MM.1S (cell line): ENCODE measurements around the gene MYO1B.
A peak's percentile ranks its signal among the peaks of the same experiment; 100 is the strongest.

Source experiments
- DNase-seq: peaks from one replicate; pipeline ENCODE4 v3.0.0-alpha.2; 2015
- H2AFZ ChIP-seq: fragments of 300-600 bp; sonication (generic); 2 replicates; pipeline ENCODE4 v1.6.0; 2016; ENCODE audit warnings: antibody characterized with exemption, low read length
- H3F3A ChIP-seq: fragments of 300-600 bp; sonication (generic); 2 replicates; pipeline ENCODE4 v1.6.1; 2016; ENCODE audit warnings: mild to moderate bottlenecking, antibody characterized with exemption, low read length, moderate library complexity, mixed read lengths; ENCODE audit not compliant: insufficient read depth
- H3K27ac ChIP-seq: fragments of 300-600 bp; sonication (generic); 2 replicates; pipeline ENCODE4 v1.5.1; 2016; ENCODE audit warnings: mild to moderate bottlenecking, low read length
- H3K27me3 ChIP-seq: fragments of 300-600 bp; sonication (generic); replicated peaks from 2 replicates; pipeline ENCODE4 v1.6.0; 2016; ENCODE audit warnings: low read length; ENCODE audit not compliant: insufficient read depth
- H3K36me3 ChIP-seq: fragments of 300-600 bp; sonication (generic); replicated peaks from 2 replicates; pipeline ENCODE4 v1.6.1; 2016; ENCODE audit warnings: mild to moderate bottlenecking, low read length, mixed read lengths; ENCODE audit not compliant: insufficient read depth
- H3K4me1 ChIP-seq: fragments of 300-600 bp; sonication (generic); 2 replicates; pipeline ENCODE4 v1.6.1; 2016; ENCODE audit warnings: low read length, mixed read lengths
- H3K4me2 ChIP-seq: fragments of 300-600 bp; sonication (generic); 2 replicates; pipeline ENCODE4 v1.6.0; 2016; ENCODE audit warnings: low read depth, low read length
- H3K4me3 ChIP-seq: fragments of 300-600 bp; sonication (generic); 2 replicates; pipeline ENCODE4 v1.5.1; 2016; ENCODE audit warnings: low read length, mixed read lengths
- H3K79me2 ChIP-seq: fragments of 300-600 bp; sonication (generic); 2 replicates; pipeline ENCODE4 v1.6.1; 2016; ENCODE audit warnings: mixed run types, low read length, mixed read lengths
- H3K9ac ChIP-seq: fragments of 300-600 bp; sonication (generic); 2 replicates; pipeline ENCODE4 v1.6.1; 2016; ENCODE audit warnings: low read length, mixed read lengths
- H3K9me2 ChIP-seq: fragments of 300-600 bp; sonication (generic); replicated peaks from 2 replicates; pipeline ENCODE4 v1.6.1; 2016; ENCODE audit warnings: mild to moderate bottlenecking, low read length, mixed read lengths; ENCODE audit not compliant: insufficient read depth
- H3K9me3 ChIP-seq: fragments of 300-600 bp; sonication (generic); replicated peaks from 2 replicates; pipeline ENCODE4 v1.6.1; 2016; ENCODE audit warnings: mild to moderate bottlenecking, low read length, mixed read lengths; ENCODE audit not compliant: insufficient read depth
- H4K20me1 ChIP-seq: fragments of 300-600 bp; sonication (generic); 2 replicates; pipeline ENCODE4 v1.6.1; 2016; ENCODE audit warnings: mild to moderate bottlenecking, low read length, moderate library complexity, mixed read lengths; ENCODE audit not compliant: insufficient read depth
- EZH2 ChIP-seq: fragments of 300-600 bp; sonication (generic); optimal IDR thresholded peaks from 2 replicates; pipeline ENCODE3; 2017; ENCODE audit warnings: low read depth, mild to moderate bottlenecking, antibody characterized with exemption, low read length, mixed read lengths
- EZH2phosphoT487 ChIP-seq: fragments of 300-600 bp; sonication (generic); IDR thresholded peaks from 2 replicates; pipeline ENCODE4 v1.6.1; 2018; ENCODE audit warnings: antibody characterized with exemption, low read length
- TF ChIP-seq, protein P1 (sequence below): fragments of 300-600 bp; sonication (generic); IDR thresholded peaks from 2 replicates; pipeline ENCODE4 v1.5.1; 2016; ENCODE audit warnings: antibody characterized with exemption, low read length, mixed read lengths

The MYO1B gene

DNA sequence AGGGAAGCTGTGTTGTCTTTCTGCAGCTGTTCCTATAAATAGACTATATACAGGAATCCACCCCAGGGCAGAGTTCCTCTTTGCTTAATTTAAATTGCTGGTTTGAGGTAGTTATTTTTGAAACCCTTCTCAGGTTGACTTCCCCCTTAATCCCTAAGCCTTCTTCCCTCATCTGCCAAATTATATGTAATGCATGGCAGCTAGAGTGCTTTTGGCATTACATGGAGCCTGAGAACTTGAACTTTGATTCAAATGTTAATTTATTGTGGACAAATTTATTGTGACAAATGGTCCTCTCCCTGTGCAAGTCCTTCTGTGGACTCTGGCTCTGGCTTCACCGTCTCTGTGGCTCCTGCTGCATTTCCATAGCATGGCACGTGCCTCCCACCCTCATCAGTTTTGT, 29.2 kb downstream of the MYO1B start:
- no peaks in the 10 kb centered on the region for H3K36me3 ChIP-seq
- peak; percentile 24 for DNase-seq
- H3K27me3 ChIP-seq, result no peaks in the 10 kb centered on the region
- H2AFZ ChIP-seq, result peak overlapping the region; percentile 10; the same call in 1 of the 2 replicates
- no peaks in the 10 kb centered on the region for H3F3A ChIP-seq
- H3K4me3 ChIP-seq, result no peak overlapping the region
- peaks cover 13% of the 10 kb centered on the region for H3K4me1 ChIP-seq
- no peaks in the 10 kb centered on the region for H3K79me2 ChIP-seq
- H3K9me3 ChIP-seq, result no peaks in the 10 kb centered on the region
- no peak overlapping the region; the same call in 1 of the 2 replicates for H3K27ac ChIP-seq
- no peaks in the 10 kb centered on the region for H4K20me1 ChIP-seq
- no peak overlapping the region for H3K9ac ChIP-seq
- TF ChIP-seq EZH2phosphoT487 (no peak), EZH2 (no peak)
- TF ChIP-seq, protein P1, sequence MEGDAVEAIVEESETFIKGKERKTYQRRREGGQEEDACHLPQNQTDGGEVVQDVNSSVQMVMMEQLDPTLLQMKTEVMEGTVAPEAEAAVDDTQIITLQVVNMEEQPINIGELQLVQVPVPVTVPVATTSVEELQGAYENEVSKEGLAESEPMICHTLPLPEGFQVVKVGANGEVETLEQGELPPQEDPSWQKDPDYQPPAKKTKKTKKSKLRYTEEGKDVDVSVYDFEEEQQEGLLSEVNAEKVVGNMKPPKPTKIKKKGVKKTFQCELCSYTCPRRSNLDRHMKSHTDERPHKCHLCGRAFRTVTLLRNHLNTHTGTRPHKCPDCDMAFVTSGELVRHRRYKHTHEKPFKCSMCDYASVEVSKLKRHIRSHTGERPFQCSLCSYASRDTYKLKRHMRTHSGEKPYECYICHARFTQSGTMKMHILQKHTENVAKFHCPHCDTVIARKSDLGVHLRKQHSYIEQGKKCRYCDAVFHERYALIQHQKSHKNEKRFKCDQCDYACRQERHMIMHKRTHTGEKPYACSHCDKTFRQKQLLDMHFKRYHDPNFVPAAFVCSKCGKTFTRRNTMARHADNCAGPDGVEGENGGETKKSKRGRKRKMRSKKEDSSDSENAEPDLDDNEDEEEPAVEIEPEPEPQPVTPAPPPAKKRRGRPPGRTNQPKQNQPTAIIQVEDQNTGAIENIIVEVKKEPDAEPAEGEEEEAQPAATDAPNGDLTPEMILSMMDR, result no peak
- peak overlapping the region; percentile 54 for H3K4me2 ChIP-seq
- H3K9me2 ChIP-seq, result no peaks in the 10 kb centered on the region

DNA sequence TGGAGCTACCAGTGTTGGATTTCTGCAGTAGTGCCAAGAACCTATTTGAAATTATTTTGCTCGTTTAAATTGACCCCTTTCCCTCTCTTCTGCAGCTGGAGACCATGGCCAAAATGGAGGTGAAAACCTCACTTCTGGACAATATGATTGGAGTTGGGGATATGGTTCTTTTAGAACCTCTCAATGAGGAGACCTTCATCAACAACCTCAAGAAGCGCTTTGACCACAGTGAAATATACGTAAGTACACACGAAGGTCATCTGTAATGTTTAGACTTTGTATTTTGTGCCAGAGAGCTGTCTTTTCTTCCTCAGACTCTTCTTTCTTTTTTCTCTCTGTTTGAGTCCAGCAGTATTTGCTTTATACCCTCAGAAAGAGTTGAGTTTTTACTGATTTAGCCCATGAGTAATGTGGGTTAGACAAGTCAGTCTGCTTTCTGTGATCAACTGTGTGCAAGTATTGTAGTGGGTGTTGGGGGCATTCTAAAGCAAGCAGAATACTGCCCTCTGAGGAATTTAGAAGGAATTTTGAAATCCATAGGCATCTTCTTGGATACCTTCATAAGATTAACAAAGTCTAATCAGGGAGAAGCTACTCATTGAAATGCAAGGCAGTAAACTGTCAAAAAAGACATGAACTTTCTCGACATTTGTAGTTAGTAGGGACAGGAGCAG, 31.7 kb downstream of the MYO1B start:
- DNase-seq, result no peak
- Histone ChIP-seq H3K27ac (no peak overlapping the region), H3K4me1 (peaks cover 13% of the 10 kb centered on the region), H3K4me2 (no peak overlapping the region), H3K36me3 (no peaks in the 10 kb centered on the region), H3K27me3 (no peaks in the 10 kb centered on the region), H3K79me2 (no peaks in the 10 kb centered on the region), H3K9me3 (no peaks in the 10 kb centered on the region), H2AFZ (no peak overlapping the region), H3F3A (no peaks in the 10 kb centered on the region), H3K9me2 (no peaks in the 10 kb centered on the region), H4K20me1 (no peaks in the 10 kb centered on the region), H3K9ac (no peak overlapping the region), H3K4me3 (no peak overlapping the region)
- TF ChIP-seq, protein P1, result no peak
- TF ChIP-seq EZH2phosphoT487, result no peak

DNA sequence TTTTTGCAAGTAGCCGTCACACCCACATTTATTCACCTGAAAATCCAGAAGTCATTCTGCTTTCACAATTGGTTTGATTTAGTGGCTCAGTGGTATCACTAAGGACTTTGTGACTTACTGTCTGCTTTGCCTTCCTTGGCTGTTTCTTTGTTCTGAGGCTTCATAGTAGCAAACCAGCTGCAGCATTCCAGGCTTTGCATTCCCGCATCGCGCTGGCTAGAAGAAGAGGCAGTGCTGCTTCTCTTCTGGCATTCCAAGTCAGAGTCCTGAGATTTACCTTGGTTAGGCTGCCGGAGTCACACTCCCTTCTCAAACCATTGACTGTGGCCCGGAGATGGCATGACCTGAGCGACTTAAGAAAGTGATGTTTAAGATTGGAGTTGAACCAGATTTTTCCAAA, 35.1 kb downstream of the MYO1B start:
- no peak overlapping the region for H3K9ac ChIP-seq
- H4K20me1 ChIP-seq, result no peaks in the 10 kb centered on the region
- H3K4me3 ChIP-seq, result no peak overlapping the region
- H3F3A ChIP-seq, result no peaks in the 10 kb centered on the region
- H3K27ac ChIP-seq, result no peak overlapping the region
- DNase-seq, result no peak
- H3K79me2 ChIP-seq, result no peaks in the 10 kb centered on the region
- no peaks in the 10 kb centered on the region for H3K9me2 ChIP-seq
- no peak overlapping the region for H2AFZ ChIP-seq
- no peaks in the 10 kb centered on the region for H3K27me3 ChIP-seq
- no peaks in the 10 kb centered on the region for H3K36me3 ChIP-seq
- no peak overlapping the region for H3K4me2 ChIP-seq
- H3K4me1 ChIP-seq, result no peaks in the 10 kb centered on the region
- TF ChIP-seq, protein P1, result no peak
- TF ChIP-seq EZH2 (no peak), EZH2phosphoT487 (no peak)
- H3K9me3 ChIP-seq, result no peaks in the 10 kb centered on the region
